B cell (primary cell): ENCODE data around the gene TAS2R8. TPM values are rescaled to one million over a fixed set of nuclear protein-coding genes. Genes with fewer than 3 reads are reported as not detected.

Experiments used
- ATAC-seq: fragments of 200-7000 bp; cut with Tn5 transposase; one replicate; pipeline ENCODE4 v1.10.0; 2021; ENCODE audit warnings: low read depth, mild to moderate bottlenecking, moderate number of reproducible peaks, moderate library complexity
- CTCF ChIA-PET: fragments of 350-600 bp; sonication (Branson Sonifier 250); formaldehyde crosslinking; loops from one replicate; lab custom pipeline; 2021; ENCODE audit warnings: antibody characterized with exemption, inconsistent platforms; lab: Charles Lee
- POLR2A ChIA-PET: fragments of 350-600 bp; sonication (Branson Sonifier 250); formaldehyde crosslinking; loops from one replicate; lab custom pipeline; 2021; ENCODE audit warnings: antibody characterized with exemption; lab: Charles Lee
- DNase-seq: peaks from one replicate; pipeline ENCODE4 v3.0.0; 2013
- H2AFZ ChIP-seq: 2 replicates; pipeline ENCODE4 v1.6.1; 2012; ENCODE audit warnings: mild to moderate bottlenecking, low read depth, low read length; ENCODE audit not compliant: insufficient read depth, poor library complexity, severe bottlenecking
- H3K27ac ChIP-seq, 2 donors: 1 replicate in 1 of 2; 2 replicates in 1 of 2; pipeline ENCODE4 v1.5.1; 2012 to 2013; ENCODE audit warnings: low read length in 2 of 2, mild to moderate bottlenecking in 2 of 2, moderate library complexity in 1 of 2
- H3K27me3 ChIP-seq, 4 experiments: fragments of 200-600 bp in 1 of 4; sonication (generic) in 1 of 4; replicated peaks in 1 of 4; 1 replicate in 2 of 4; 2 replicates in 2 of 4; pipeline versions ENCODE4 v1.6.1 to v1.7.0; 2013 to 2016; ENCODE audit warnings: low read length in 3 of 4, mild to moderate bottlenecking in 2 of 4, mixed read lengths in 1 of 4, moderate library complexity in 1 of 4; ENCODE audit not compliant: insufficient read depth in 4 of 4, control insufficient read depth in 3 of 4; ENCODE audit errors: control extremely low read depth in 1 of 4
- H3K36me3 ChIP-seq, 2 experiments: replicated peaks in 1 of 2; 1 replicate in 1 of 2; 2 replicates in 1 of 2; pipeline versions ENCODE4 v1.6.1 to v1.7.1; 2013; ENCODE audit warnings: low read length in 1 of 2; ENCODE audit not compliant: insufficient read depth in 2 of 2, control insufficient read depth in 1 of 2; ENCODE audit errors: control extremely low read depth in 1 of 2, extremely low read depth in 1 of 2
- H3K4me1 ChIP-seq, 2 donors: fragments of 200-600 bp in 1 of 2; sonication (generic) in 1 of 2; 1 replicate in 1 of 2; 2 replicates in 1 of 2; pipeline versions ENCODE4 v1.5.1 to v1.6.1; 2013 to 2017; ENCODE audit warnings: low read length in 2 of 2; ENCODE audit not compliant: control insufficient read depth in 2 of 2, insufficient read depth in 2 of 2
- H3K4me2 ChIP-seq: replicated peaks from 2 replicates; pipeline ENCODE3; 2012; ENCODE audit warnings: mild to moderate bottlenecking, low read depth, low read length; ENCODE audit not compliant: poor library complexity, severe bottlenecking
- H3K4me3 ChIP-seq, 5 experiments: fragments of 200-600 bp in 1 of 5; sonication (generic) in 1 of 5; 1 replicate in 3 of 5; 2 replicates in 2 of 5; pipeline versions ENCODE4 v1.5.1 to v1.7.0; 2011 to 2016; ENCODE audit warnings: low read length in 4 of 5, mild to moderate bottlenecking in 4 of 5, low read depth in 2 of 5, control low read depth in 1 of 5, moderate library complexity in 1 of 5; ENCODE audit not compliant: insufficient read depth in 1 of 5; ENCODE audit errors: control extremely low read depth in 1 of 5, extremely low read depth in 1 of 5
- H3K79me2 ChIP-seq: fragments of 200-600 bp; sonication (generic); one replicate; pipeline ENCODE4 v1.6.0; 2016; ENCODE audit warnings: low read length; ENCODE audit not compliant: control insufficient read depth, insufficient read depth
- H3K9ac ChIP-seq: fragments of 200-600 bp; sonication (generic); 2 replicates; pipeline ENCODE4 v1.6.1; 2017; ENCODE audit warnings: mild to moderate bottlenecking, low read length, moderate library complexity
- H3K9me3 ChIP-seq, 3 donors: one replicate each; pipeline versions ENCODE4 v1.6.1 to v1.7.1; 2013; ENCODE audit warnings: low read length in 2 of 3; ENCODE audit not compliant: control insufficient read depth in 2 of 3, insufficient read depth in 1 of 3; ENCODE audit errors: control extremely low read depth in 1 of 3
- H4K20me1 ChIP-seq: 2 replicates; pipeline ENCODE4 v1.6.0; 2012; ENCODE audit warnings: mild to moderate bottlenecking, low read length; ENCODE audit not compliant: insufficient read depth, control insufficient read depth, poor library complexity, severe bottlenecking
- H3K27ac Mint-ChIP-seq: one replicate; pipeline ENCODE4 v1.8.0; 2021; ENCODE audit warnings: mixed read lengths
- H3K27me3 Mint-ChIP-seq: one replicate; pipeline ENCODE4 v1.8.0; 2021; ENCODE audit warnings: mixed read lengths
- H3K4me1 Mint-ChIP-seq: one replicate; pipeline ENCODE4 v1.8.0; 2021; ENCODE audit warnings: mixed read lengths
- H3K4me3 Mint-ChIP-seq: one replicate; pipeline ENCODE4 v1.8.0; 2021; ENCODE audit warnings: mixed read lengths
- H3K9me3 Mint-ChIP-seq: one replicate; pipeline ENCODE4 v1.8.0; 2022; ENCODE audit warnings: mixed read lengths; ENCODE audit not compliant: insufficient read depth
- EZH2 ChIP-seq: IDR thresholded peaks from 2 replicates; pipeline ENCODE4 v1.6.1; 2012; ENCODE audit warnings: borderline replicate concordance, low read depth, mild to moderate bottlenecking, moderate library complexity, low read length; ENCODE audit not compliant: insufficient read depth, poor library complexity, severe bottlenecking
- WGBS: methylation state at CpG from one replicate; pipeline ENCODE4 v1.1.5; 2013; ENCODE audit warnings: missing lambda C conversion rate; ENCODE audit not compliant: insufficient coverage; 5-methylcytosine and 5-hydroxymethylcytosine counted together
- intact Hi-C: fragments of 100-400 bp; cut with micrococcal nuclease; formaldehyde crosslinking; loops from one replicate; pipeline ENCODE4 v1.10.0; 2022
- polyA plus RNA-seq: library from polyadenylated mRNA; depleted of rRNA; stranded (reverse); fragments of >200 nt; gene quantifications from 2 replicates; pipeline ENCODE4 v1.2.3, GENCODE V29; 2012
- total RNA-seq, 2 donors: library from RNA; stranded (reverse); fragments of 120-200 nt in 1 of 2; gene quantifications; 1 replicate in 1 of 2; 2 replicates in 1 of 2; pipeline versions ENCODE4 v1.2.3 to v1.2.4, GENCODE V29; 2013 to 2022
- TF ChIP-seq, protein P1 (sequence below): fragments of 200-600 bp; IDR thresholded peaks from one replicate; pipeline ENCODE4 v1.8.0; 2022; ENCODE audit warnings: antibody characterized with exemption, mild to moderate bottlenecking

TAS2R8 gene
- total and polyA plus RNA-seq, 2 donors (not counting 1 experiment from before 2014, with no cell fraction given): not detected

DNA sequence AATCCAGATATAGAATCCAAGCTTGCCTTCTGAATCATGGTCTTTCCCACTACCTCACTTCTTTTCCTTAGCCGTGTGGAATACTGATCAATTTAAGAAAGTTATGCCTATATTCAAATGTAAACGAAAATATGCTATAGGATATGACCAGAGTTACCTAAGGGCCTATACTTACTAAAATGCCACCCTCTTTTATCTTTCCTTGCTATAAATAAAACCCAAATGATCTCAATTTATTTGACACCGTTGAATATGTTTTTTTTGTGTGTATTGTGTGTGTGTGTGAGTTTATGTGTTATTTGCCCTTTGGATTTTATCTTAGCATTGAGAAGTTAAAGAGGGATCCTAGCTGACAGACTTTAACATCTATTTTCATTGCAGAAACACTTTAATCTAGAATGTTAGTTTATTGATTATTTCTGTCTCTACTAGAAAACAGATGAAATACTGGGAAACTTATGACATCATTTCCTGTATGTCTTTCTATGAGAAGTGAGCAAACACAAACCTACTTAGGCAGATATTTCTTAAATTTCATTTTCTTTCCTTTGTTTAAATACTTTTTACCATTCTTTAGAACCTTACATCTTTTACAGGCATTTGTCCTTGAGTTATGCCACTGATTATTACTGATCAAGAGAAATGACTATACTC, 4.9 kb upstream of the TAS2R8 start:
- ChIA-PET POLR2A (no interaction called here), CTCF (no interaction called here)
- WGBS: no CpG with 5 or more reads among the region's 3 CpGs
- DNase-seq (no peak), ATAC-seq (no peak)
- intact Hi-C loops: loop anchor here (2.0 kb wide), 1 partner anchor 69 kb away; no protein-coding TSS in a partner anchor
- Mint-ChIP-seq H3K27me3 (peaks cover 13% of the 10 kb centered on the region), H3K4me1 (no peaks in the 10 kb centered on the region), H3K9me3 (no peaks in the 10 kb centered on the region), H3K4me3 (no peak overlapping the region), H3K27ac (no peak overlapping the region)
- Histone ChIP-seq H2AFZ (no peak overlapping the region), H3K27me3 (no peaks in the 10 kb centered on the region), H3K9ac (no peak overlapping the region), H3K36me3 (no peaks in the 10 kb centered on the region), H3K79me2 (no peaks in the 10 kb centered on the region), H3K9me3 (no peaks in the 10 kb centered on the region), H3K4me2 (no peak overlapping the region), H3K4me1 (no peaks in the 10 kb centered on the region), H3K27ac (no peak overlapping the region), H3K4me3 (no peak overlapping the region), H4K20me1 (no peaks in the 10 kb centered on the region)
- no peak for TF ChIP-seq EZH2
- TF ChIP-seq, protein P1, sequence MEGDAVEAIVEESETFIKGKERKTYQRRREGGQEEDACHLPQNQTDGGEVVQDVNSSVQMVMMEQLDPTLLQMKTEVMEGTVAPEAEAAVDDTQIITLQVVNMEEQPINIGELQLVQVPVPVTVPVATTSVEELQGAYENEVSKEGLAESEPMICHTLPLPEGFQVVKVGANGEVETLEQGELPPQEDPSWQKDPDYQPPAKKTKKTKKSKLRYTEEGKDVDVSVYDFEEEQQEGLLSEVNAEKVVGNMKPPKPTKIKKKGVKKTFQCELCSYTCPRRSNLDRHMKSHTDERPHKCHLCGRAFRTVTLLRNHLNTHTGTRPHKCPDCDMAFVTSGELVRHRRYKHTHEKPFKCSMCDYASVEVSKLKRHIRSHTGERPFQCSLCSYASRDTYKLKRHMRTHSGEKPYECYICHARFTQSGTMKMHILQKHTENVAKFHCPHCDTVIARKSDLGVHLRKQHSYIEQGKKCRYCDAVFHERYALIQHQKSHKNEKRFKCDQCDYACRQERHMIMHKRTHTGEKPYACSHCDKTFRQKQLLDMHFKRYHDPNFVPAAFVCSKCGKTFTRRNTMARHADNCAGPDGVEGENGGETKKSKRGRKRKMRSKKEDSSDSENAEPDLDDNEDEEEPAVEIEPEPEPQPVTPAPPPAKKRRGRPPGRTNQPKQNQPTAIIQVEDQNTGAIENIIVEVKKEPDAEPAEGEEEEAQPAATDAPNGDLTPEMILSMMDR: no peak

- Histone ChIP-seq H3K27ac (no peak within 1 kb of the TSS), H3K36me3 (no peaks in the 10 kb centered on the region), H3K9ac (no peak within 1 kb of the TSS), H3K4me1 (no peaks in the 10 kb centered on the region), H3K4me3 (no peak within 1 kb of the TSS), H3K79me2 (no peaks in the 10 kb centered on the region), H3K27me3 (no peaks in the 10 kb centered on the region), H3K9me3 (no peaks in the 10 kb centered on the region), H4K20me1 (no peaks in the 10 kb centered on the region), H3K4me2 (no peak within 1 kb of the TSS), H2AFZ (no peak within 1 kb of the TSS)
- H3K27ac Mint-ChIP-seq: no peak within 1 kb of the TSS
- no peak within 1 kb of the TSS for H3K4me3 Mint-ChIP-seq
- ATAC-seq (no peak), DNase-seq (no peak)
- CTCF ChIA-PET: no interaction called here
- intact Hi-C loops: no loop called here
- H3K27me3 Mint-ChIP-seq: peaks cover 13% of the 10 kb centered on the region
- TF ChIP-seq, protein P1: no peak
- TF ChIP-seq EZH2: no peak
- no peaks in the 10 kb centered on the region for H3K4me1 Mint-ChIP-seq
- POLR2A ChIA-PET: no interaction called here
- no peaks in the 10 kb centered on the region for H3K9me3 Mint-ChIP-seq
These were observed 3.0 kb upstream of the TAS2R8 start, which contains the start of gene TAS2R9 for GRCh38 chr12:10810068-10810467. Gene TAS2R9, minus strand, starts transcription at chr12:10810168. Its CDS starts 93 bp downstream, at chr12:10810075.
